A673 (cell line): ENCODE measurements around the gene C19orf73.

Experiments
- CTCF ChIP-seq: fragments of 300-800, 200-600 bp; sonication (generic); conservative IDR thresholded peaks from 2 replicates; pipeline ENCODE4 v1.5.1; 2017; ENCODE audit warnings: low read depth, mild to moderate bottlenecking, antibody characterized with exemption, low read length, moderate library complexity, mixed read lengths
- EZH2 ChIP-seq: fragments of 200-600 bp; sonication (generic); IDR thresholded peaks from 2 replicates; pipeline ENCODE4 v1.6.1; 2017; ENCODE audit warnings: borderline replicate concordance, low read depth, mild to moderate bottlenecking, mixed read lengths, antibody characterized with exemption, low read length; ENCODE audit not compliant: poor library complexity, severe bottlenecking

- TF ChIP-seq EZH2 (no peak), CTCF (peak; percentile 53)
These were observed 45.2 kb downstream of the C19orf73 start for GRCh38 chr19:49073514-49074378.
